A549 (cell line): ENCODE measurements around the gene CTDP1. TPM values are rescaled to one million over a fixed set of nuclear protein-coding genes. Genes with fewer than 3 reads are reported as not detected.
A peak's percentile ranks its signal among the peaks of the same experiment; 100 is the strongest.

Experiments used
- ATAC-seq, 2 experiments: fragments of 200-7000 bp in 1 of 2; fragments of >200 bp in 1 of 2; cut with Nextera tagmentation in 1 of 2; cut with Tn5 transposase in 1 of 2; 3 replicates each; pipeline versions ENCODE4 v1.8.0 to v1.9.1; 2018 to 2020; ENCODE audit warnings: mild to moderate bottlenecking in 1 of 2, moderate library complexity in 1 of 2
- CTCF ChIA-PET: fragments of 300-600 bp; sonication (Branson Sonifier 250); formaldehyde crosslinking; extraction: SDS; loops from one replicate; lab custom pipeline; 2021; ENCODE audit warnings: antibody characterized with exemption, inconsistent platforms; lab: Yijun Ruan, JAX
- POLR2A ChIA-PET: fragments of 350-600 bp; formaldehyde crosslinking; extraction: SDS; loops from one replicate; lab custom pipeline; 2021; ENCODE audit warnings: antibody characterized with exemption, inconsistent platforms; lab: Yijun Ruan, JAX
- DNase-seq, 2 experiments: peaks; one replicate each; pipeline versions ENCODE4 v3.0.0 to v3.0.0-alpha.2; 2011 to 2016; ENCODE audit warnings: low read depth in 1 of 2, low spot score in 1 of 2
- FAIRE-seq: peaks from 2 replicates; lab custom pipeline; 2011; peaks lifted over from hg19 to GRCh38; lab: Jason Lieb, UNC
- H3K27ac ChIP-seq, 2 experiments: fragments of >200 bp; sonication (Bioruptor Twin); formaldehyde crosslinking; 3 replicates each; pipeline ENCODE4 v1.5.1; 2016 to 2017
- H3K4me1 ChIP-seq: fragments of >200 bp; sonication (Bioruptor Twin); formaldehyde crosslinking; 3 replicates; pipeline ENCODE4 v1.6.1; 2016
- H3K4me2 ChIP-seq: fragments of >200 bp; sonication (Bioruptor Twin); formaldehyde crosslinking; 3 replicates; pipeline ENCODE4 v1.6.1; 2016
- H3K4me3 ChIP-seq: fragments of >200 bp; sonication (Bioruptor Twin); formaldehyde crosslinking; 3 replicates; pipeline ENCODE4 v1.5.1; 2016
- H3K9me3 ChIP-seq: fragments of >200 bp; sonication (Bioruptor Twin); formaldehyde crosslinking; 3 replicates; pipeline ENCODE4 v1.6.1; 2016
- CBX2 ChIP-seq: fragments of 200-600 bp; sonication (generic); IDR thresholded peaks from 2 replicates; pipeline ENCODE4 v1.6.1; 2016; ENCODE audit warnings: low read depth, mild to moderate bottlenecking, borderline replicate concordance
- CEBPB ChIP-seq, 2 experiments: fragments of >200 bp in 1 of 2; sonication (Bioruptor Twin) in 1 of 2; formaldehyde crosslinking in 1 of 2; IDR thresholded peaks; 2 replicates each; pipeline ENCODE4 v1.6.1; 2012 to 2016
- EHMT2 ChIP-seq: fragments of 200-600 bp; sonication (generic); IDR thresholded peaks from 2 replicates; pipeline ENCODE4 v1.6.1; 2016; ENCODE audit warnings: antibody characterized with exemption, low read depth, mild to moderate bottlenecking, moderate library complexity
- FOSL2 ChIP-seq, 2 experiments: fragments of 450-650 bp in 1 of 2; fragments of >200 bp in 1 of 2; sonication (Bioruptor Twin) in 1 of 2; formaldehyde crosslinking; IDR thresholded peaks; 2 replicates each; pipeline versions ENCODE4 v1.5.0 to v1.6.1; 2016 to 2020; ENCODE audit warnings: mild to moderate bottlenecking in 1 of 2, moderate library complexity in 1 of 2
- GATA3 ChIP-seq: IDR thresholded peaks from 2 replicates; pipeline ENCODE4 v1.6.1; 2012; ENCODE audit warnings: borderline replicate concordance
- HOXB13 ChIP-seq: fragments of 250-450 bp; sonication (Bioruptor Pico); IDR thresholded peaks from 2 replicates; pipeline ENCODE4 v1.5.0; 2020; ENCODE audit warnings: low read depth, mild to moderate bottlenecking, moderate library complexity
- JUN ChIP-seq, 2 experiments: fragments of >200 bp; sonication (Bioruptor Twin); formaldehyde crosslinking; IDR thresholded peaks; 2 replicates in 1 of 2; 3 replicates in 1 of 2; pipeline ENCODE4 v1.6.1; 2016 to 2017
- JUNB ChIP-seq: fragments of >200 bp; sonication (Bioruptor Twin); formaldehyde crosslinking; IDR thresholded peaks from 2 replicates; pipeline ENCODE4 v1.6.1; 2016
- KDM1A ChIP-seq: fragments of 200-600 bp; sonication (generic); IDR thresholded peaks from 2 replicates; pipeline ENCODE4 v1.6.1; 2016; ENCODE audit warnings: low read depth, mild to moderate bottlenecking
- MAFK ChIP-seq: fragments of 450-650 bp; IDR thresholded peaks from 2 replicates; pipeline ENCODE4 v1.6.1; 2014; ENCODE audit not compliant: partially characterized antibody
- MAZ ChIP-seq: fragments of 150-350 bp; IDR thresholded peaks from 2 replicates; pipeline ENCODE4 v1.6.1; 2014; ENCODE audit warnings: antibody characterized with exemption, low read depth, low read length, borderline replicate concordance
- MYC ChIP-seq: IDR thresholded peaks from 2 replicates; pipeline ENCODE4 v1.6.1; 2012; ENCODE audit warnings: mild to moderate bottlenecking, inconsistent platforms, low read length, improper control_type of control experiment, borderline replicate concordance
- RARB ChIP-seq: fragments of 250-450 bp; sonication (Bioruptor Pico); IDR thresholded peaks from 2 replicates; pipeline ENCODE4 v1.8.0; 2021; ENCODE audit warnings: mild to moderate bottlenecking, moderate library complexity
- RNF2 ChIP-seq: fragments of 200-600 bp; sonication (generic); IDR thresholded peaks from 2 replicates; pipeline ENCODE4 v1.6.1; 2016; ENCODE audit warnings: low read depth, mild to moderate bottlenecking, antibody characterized with exemption, moderate library complexity, borderline replicate concordance
- TFCP2L1 ChIP-seq: fragments of 250-450 bp; sonication (Bioruptor Pico); IDR thresholded peaks from 2 replicates; pipeline ENCODE4 v1.5.0; 2021; ENCODE audit warnings: mild to moderate bottlenecking
- TP53 ChIP-seq: fragments of 250-450 bp; sonication (Bioruptor Pico); IDR thresholded peaks from 2 replicates; pipeline ENCODE4 v1.5.0; 2021; ENCODE audit warnings: mild to moderate bottlenecking, moderate library complexity
- ZC3H11A ChIP-seq: fragments of 450-650 bp; IDR thresholded peaks from 2 replicates; pipeline ENCODE4 v1.6.1; 2014; ENCODE audit warnings: antibody characterized with exemption, mild to moderate bottlenecking
- ZNF302 ChIP-seq: fragments of 250-450 bp; sonication (Bioruptor Pico); IDR thresholded peaks from 2 replicates; pipeline ENCODE4 v1.9.0; 2021; ENCODE audit warnings: inconsistent platforms, mild to moderate bottlenecking, moderate library complexity
- WGBS: methylation state at CpG from one replicate; pipeline ENCODE4 v1.1.6; 2017; ENCODE audit errors: missing lambda C conversion rate; 5-methylcytosine and 5-hydroxymethylcytosine counted together
- polyA plus RNA-seq, 4 experiments: library from polyadenylated mRNA; depleted of rRNA in 3 of 4; stranded (reverse); fragments of >200 nt; fragmentation: RNase III in 1 of 4; extraction: RNeasy Plus Mini Kit Qiagen cat#74134 plus additional on column Dnase treatment in 1 of 4; gene quantifications; 2 replicates in 3 of 4; 3 replicates in 1 of 4; pipeline ENCODE4 v1.2.3, GENCODE V29; 2011 to 2017
- TF ChIP-seq, protein P1 (sequence below): IDR thresholded peaks from 2 replicates; pipeline ENCODE4 v1.6.1; 2012; ENCODE audit warnings: low read depth, borderline replicate concordance
- TF ChIP-seq, protein P2 (sequence below): fragments of 450-650 bp; IDR thresholded peaks from 2 replicates; pipeline ENCODE4 v1.6.1; 2014; ENCODE audit warnings: antibody characterized with exemption
- TF ChIP-seq, protein P3 (sequence below): fragments of >200 bp; sonication (Bioruptor Twin); formaldehyde crosslinking; IDR thresholded peaks from 3 replicates; pipeline ENCODE4 v1.6.1; 2016

CTDP1 gene
- polyA plus RNA-seq, 2 of the 4 experiments (the other 2 are of a cell fraction) = 6.8 to 12.1 TPM

- Histone ChIP-seq H3K9me3 (no peaks in the 10 kb centered on the region), H3K4me2 (peak overlapping the region; percentile 69), H3K27ac (no peak overlapping the region), H3K4me1 (no peaks in the 10 kb centered on the region; the same call in 2 of the 3 replicates), H3K4me3 (peak overlapping the region; percentile 35; the same call in 2 of the 3 replicates)
- TF ChIP-seq MAZ (no peak), RNF2 (no peak), MYC (no peak), TFCP2L1 (no peak), ZNF302 (CRISPR knock-in tag) (no peak)
- TF ChIP-seq, protein P1, sequence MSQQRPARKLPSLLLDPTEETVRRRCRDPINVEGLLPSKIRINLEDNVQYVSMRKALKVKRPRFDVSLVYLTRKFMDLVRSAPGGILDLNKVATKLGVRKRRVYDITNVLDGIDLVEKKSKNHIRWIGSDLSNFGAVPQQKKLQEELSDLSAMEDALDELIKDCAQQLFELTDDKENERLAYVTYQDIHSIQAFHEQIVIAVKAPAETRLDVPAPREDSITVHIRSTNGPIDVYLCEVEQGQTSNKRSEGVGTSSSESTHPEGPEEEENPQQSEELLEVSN = no peak
- ChIA-PET POLR2A (no interaction called here), CTCF (no interaction called here)
- 13% methylated on average over 3 of the region's 14 CpGs for WGBS
- no peak for DNase-seq
- no peak for FAIRE-seq
- ATAC-seq = no peak; a peak in 1 of 6 replicates
These were observed 119.4 kb downstream of the CTDP1 start for GRCh38 chr18:79798999-79799370.

GRCh38 chr18:79799619-79800370, 120.2 kb downstream of the CTDP1 start:
- POLR2A ChIA-PET = no interaction called here
- no peak overlapping the region for H3K27ac ChIP-seq
- DNase-seq (no peak), ATAC-seq (no peak), FAIRE-seq (no peak)
- H3K4me1 ChIP-seq = no peaks in the 10 kb centered on the region; the same call in 2 of the 3 replicates
- H3K9me3 ChIP-seq = no peaks in the 10 kb centered on the region
- no peak overlapping the region for H3K4me3 ChIP-seq
- no peak overlapping the region for H3K4me2 ChIP-seq
- 72% methylated on average over 22 of the region's 30 CpGs for WGBS
- TF ChIP-seq JUNB (no peak), MAZ (no peak), RARB (no peak), HOXB13 (CRISPR knock-in tag) (no peak), KDM1A (no peak), GATA3 (no peak), CEBPB (IDR thresholded peaks at IDR 0.05) (no peak), JUN (IDR thresholded peaks at IDR 0.05) (no peak), CBX2 (no peak), TFCP2L1 (no peak), FOSL2 (IDR thresholded peaks at IDR 0.05) (no peak), FOSL2 (CRISPR knock-in tag; IDR thresholded peaks at IDR 0.05) (no peak), ZC3H11A (no peak), TP53 (CRISPR knock-in tag) (no peak), MAFK (no peak), EHMT2 (no peak)
- TF ChIP-seq, protein P2, sequence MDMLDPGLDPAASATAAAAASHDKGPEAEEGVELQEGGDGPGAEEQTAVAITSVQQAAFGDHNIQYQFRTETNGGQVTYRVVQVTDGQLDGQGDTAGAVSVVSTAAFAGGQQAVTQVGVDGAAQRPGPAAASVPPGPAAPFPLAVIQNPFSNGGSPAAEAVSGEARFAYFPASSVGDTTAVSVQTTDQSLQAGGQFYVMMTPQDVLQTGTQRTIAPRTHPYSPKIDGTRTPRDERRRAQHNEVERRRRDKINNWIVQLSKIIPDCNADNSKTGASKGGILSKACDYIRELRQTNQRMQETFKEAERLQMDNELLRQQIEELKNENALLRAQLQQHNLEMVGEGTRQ = no peak
- TF ChIP-seq, protein P3, sequence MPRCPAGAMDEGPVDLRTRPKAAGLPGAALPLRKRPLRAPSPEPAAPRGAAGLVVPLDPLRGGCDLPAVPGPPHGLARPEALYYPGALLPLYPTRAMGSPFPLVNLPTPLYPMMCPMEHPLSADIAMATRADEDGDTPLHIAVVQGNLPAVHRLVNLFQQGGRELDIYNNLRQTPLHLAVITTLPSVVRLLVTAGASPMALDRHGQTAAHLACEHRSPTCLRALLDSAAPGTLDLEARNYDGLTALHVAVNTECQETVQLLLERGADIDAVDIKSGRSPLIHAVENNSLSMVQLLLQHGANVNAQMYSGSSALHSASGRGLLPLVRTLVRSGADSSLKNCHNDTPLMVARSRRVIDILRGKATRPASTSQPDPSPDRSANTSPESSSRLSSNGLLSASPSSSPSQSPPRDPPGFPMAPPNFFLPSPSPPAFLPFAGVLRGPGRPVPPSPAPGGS = no peak
- TF ChIP-seq, all 56 proteins: peak for 0
- CTCF ChIA-PET = no interaction called here
